Fibroblast of skin of right biceps (primary cell): ENCODE data around the gene ERCC6.

Experiments
- DNase-seq: peaks from one replicate; pipeline ENCODE4 v3.0.0-alpha.2; 2013

The ERCC6 gene

DNA sequence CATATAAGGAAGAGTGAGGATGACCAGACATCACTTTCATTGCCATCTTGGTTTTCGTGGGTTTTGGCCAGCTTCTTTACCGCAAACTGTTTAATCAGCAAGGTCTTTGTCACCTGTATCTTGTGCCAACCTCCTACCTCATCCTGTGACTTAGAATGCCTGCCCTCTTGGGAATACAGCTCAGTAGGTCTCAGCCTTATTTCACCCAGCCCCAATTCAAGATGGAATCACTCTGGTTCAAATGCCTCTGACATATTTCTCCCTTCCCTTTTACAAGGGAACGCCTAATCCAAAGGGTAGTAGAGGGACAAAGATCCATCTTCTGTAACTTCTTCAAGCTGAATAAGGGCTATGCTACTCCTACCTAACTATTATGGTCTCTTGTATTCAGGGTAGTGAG lies 4.7 kb upstream of the ERCC6 start:
- DNase-seq, result no peak

DNA sequence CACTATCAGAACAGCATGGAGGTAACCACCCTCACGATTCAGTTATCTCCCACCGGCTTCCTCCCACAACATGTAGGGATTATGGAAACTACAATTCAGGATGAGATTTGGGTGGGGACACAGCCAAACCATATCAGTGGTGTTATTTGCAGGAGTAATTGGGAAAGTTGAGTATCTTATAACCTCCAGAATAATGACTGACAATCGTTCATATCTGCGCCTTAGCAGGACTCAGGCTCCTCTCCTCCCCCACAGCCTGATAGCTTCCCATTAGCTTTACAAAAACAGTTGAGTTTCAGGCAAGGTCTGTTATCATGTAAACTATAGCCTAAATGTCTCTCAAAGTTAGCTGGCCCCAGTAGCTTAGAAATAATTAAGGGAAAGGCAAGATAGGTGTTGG lies 3.4 kb upstream of the ERCC6 start:
- no peak for DNase-seq

DNA sequence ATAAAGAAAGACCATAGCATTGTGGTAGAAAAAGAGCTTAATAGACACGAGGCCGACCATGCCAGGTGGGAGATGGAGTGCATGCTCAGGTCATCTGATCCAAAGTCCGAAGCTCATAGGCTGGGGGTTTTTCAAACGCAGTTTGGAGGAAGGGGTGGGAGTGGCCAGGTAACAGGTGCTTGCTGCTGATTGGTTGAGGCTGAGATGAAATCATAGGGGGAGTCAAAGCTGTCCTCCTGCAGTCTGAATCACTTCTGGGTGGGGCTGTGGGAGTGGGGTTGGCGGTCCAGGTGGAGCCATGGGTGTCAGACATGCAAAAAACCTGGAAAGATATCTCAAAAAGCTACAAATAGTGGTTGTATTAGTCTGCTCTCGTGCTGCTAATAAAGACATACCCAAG lies 2.8 kb upstream of the ERCC6 start:
- no peak for DNase-seq

DNA sequence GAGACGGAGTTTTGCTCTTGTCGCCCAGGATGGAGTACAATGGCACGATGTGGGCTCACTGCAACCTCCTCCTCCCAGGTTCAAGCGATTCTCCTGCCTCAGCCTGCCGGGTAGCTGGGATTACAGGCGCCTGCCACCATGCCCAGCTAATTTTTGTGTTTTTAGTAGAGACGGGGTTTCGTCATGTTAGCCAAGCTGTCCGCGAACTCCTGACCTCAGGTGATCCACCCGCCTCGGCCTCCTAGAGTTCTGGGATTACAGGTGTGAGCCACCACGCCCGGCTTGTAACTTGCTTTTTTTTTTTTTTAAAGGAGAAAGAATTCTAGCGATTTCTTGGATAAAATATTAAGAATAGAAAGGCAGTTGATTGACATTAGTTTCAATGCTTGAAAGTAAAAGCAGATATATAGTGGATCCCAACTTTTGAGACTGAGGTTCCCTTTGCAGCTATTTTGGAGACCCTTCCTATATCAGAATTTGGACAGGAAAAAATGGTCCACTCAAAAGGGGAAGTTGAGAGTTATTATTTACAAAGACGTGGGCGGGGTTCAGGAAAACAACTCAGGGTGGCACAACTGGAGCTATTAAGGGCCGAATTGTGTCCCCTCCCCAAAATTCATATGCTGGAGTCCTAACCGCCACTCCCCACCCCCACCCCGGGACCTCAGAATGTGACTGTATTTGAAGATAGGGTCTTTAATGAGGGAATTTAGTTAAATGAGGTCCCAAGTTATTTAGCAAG lies 1.3 kb upstream of the ERCC6 start:
- no peak for DNase-seq

DNA sequence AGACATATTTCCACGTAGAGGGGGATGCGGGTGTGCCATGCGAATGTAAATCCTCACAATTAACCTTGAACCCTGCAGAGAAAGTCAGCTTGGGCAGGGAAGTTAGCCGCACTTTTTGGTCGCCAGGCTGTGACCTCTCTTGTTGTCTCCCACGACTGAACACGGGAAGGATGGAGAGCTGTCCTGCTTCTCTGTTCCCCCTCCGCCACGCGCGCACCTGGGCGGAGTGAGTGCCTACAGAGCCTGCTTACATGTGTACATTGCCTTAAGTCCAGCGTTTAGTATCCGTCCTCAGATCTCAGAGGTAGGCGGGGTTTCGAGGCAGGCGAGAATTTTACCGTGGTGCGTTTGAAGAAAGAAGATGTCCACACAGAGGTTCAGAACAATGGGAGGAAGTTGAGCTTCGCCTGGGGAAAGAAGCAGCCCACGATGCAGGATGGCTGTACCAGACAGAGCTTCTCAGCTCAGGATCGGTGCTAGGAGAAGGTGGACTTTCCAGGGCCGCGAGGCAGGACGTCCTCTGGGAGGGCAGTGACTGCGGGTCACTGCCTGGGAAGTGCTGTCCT lies 482 bp upstream of the ERCC6 start:
- peak; percentile 43 for DNase-seq

DNA sequence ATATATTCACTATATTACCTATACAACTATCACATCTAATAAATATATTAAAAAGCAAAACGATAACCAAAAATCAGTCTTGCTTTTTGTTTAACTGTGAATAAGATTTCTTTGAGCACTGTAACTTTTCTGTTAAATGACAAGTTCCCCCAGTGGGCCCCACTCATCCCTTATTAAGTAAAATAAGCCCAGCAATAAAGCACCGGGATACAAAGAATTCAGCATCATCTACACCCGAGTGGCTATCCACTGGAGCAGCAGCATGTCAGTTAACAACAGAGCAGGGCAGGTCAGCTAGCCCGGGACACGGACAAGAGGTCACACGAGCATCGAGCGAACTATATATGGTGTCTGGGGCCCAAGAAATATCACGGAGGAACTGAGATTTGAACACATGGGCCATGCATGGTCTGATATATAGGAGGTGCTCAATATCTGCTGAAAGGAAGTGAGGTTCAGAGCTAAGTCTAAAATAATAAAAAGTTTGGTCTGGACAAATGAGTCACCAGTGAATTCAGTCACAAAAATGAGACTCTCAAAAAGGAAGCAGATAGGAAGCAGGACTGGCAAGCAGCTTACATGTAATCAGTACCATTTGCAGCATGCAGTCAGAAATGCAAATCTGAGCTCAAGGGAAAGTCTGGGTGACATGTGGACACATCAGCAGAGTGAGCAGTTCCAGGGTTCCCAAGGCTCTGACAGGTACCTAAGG lies 4.1 kb downstream of the ERCC6 start:
- DNase-seq, result peak; percentile 80

DNA sequence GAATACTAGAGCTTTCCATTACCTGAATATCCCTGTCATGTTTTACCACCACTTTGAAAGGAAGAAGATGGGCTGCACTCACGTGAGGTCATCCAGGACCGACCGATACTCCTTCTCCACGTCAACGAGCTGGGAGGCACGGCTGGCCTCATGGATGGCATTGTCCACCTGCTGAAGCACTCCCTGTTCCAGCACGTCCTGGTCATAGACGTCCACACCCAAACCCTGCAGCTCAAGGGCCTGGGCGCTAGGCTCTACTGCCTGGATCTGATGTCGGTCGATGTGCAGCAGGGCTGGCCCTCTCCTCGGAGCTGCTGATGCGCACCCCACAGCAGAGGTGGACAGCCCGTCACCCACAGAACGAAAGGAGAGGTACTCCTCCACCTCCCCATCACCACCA lies 6.5 kb downstream of the ERCC6 start:
- DNase-seq, result no peak

DNA sequence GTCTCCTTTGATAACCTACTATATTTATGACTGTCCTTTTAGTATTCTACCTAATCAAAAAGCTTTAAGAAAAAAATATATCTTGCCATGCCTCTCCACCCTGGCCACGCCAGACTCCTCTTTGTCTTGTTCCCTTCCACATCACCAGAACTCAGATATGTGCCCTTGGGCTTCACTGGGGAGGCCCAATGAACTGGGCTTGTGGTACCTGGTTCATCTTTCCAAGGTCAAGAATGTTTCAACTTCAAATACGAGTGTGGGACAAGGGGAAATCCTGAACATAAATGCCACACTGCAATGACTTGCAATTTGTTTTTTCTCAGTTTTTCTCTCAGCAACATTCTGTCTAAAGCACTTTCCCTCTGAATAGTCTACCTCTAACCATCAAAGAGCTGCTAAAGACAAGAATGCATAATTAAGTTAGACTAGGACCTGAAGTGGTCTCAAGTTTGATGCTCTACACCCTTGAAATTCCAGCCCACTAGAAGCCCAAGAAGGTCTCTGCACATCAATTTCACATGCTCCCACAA lies 9.9 kb downstream of the ERCC6 start:
- DNase-seq, result no peak

DNA sequence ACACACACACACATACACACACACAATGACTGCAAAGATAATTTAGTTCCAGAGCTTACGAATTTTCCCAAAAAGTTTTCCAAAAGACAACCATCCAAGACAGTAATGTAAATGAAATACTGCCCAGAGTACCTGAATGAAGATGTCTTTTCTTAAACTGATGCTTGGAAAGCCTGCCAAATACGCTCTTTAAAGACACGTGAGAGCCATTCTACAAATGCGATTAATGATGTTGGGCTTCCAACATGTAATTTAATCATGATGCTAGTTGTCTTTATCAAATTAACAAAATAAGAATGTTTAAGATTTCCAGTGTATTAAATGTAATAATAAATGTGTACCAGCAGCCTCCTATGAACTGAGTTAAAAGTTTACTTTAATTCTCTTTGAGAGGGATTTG lies 11.1 kb downstream of the ERCC6 start:
- DNase-seq, result no peak

DNA sequence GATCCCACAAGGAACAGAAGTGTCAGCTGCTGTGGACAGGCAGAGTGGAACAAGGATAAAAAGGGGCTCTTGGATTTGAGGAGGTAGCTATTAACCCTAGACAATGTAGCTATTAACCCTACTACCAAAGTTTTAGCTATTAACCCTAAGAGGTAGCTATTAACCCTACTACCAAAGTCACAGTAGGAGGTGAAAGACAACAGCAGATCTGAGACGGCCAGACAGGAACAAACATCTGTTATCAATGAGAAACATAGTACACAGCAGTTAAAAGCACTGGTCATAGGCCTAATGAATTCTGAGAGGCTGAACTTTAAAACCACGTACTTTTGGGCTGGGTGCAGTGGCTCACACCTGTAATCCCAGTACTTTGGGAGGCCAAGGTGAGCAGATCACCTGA lies 11.9 kb downstream of the ERCC6 start:
- DNase-seq, result no peak

DNA sequence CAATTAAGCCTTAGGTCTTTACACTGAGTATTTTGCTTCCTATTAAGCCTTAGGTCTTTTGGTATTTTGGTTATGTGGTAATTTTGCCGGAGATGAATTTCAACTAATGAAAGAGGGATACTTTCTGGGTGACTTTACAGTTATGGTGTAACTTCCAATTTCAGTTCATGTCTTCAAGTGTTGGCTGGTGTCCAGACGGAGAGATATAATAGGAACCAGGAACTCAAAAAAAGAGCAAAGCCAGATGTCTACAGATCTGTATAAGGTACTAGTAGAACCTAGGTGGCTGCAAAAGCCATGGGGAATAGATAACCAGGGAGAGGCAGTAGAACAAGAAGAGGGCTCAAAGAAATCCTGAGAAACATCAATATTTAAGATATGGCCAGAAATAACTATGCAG lies 12.3 kb downstream of the ERCC6 start:
- peak; percentile 53 for DNase-seq

DNA sequence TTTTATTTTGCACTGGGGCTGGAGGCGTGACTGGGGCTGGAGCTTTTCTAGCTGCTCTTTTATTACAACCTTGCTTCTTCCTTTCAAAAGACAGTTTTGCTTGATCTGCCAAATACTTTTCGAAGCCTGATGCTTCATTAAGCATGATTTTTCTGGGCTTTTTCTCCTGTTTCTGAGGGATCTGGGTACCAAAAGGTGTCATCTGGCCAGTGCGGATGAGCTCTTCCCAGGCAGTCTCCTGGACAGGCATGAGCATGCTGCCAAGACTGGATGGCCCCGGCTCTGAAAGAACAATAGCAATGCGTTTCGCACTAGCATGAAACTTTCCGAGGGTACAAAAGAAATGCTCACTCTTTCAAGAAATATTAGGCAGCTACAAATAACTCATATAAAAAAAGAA lies 14.4 kb downstream of the ERCC6 start:
- no peak for DNase-seq

DNA sequence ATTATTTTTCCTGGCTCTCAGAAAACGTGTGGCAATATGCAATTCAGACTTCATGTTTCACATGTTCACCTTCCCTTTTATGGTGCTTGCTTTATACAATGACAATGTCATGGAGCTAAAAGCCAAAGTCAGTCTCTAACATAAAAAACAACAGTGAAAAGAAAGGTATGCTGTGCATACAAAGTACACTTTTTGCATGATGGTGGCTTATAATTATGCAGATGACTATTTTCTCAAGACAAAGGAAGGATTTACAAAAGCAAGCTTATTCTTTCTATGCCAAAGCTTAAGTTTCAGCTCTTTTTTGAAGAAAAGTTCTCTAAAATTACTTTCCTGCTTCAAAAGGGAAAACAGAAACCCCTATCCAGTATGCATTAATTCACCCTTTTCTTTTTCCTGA lies 15.6 kb downstream of the ERCC6 start:
- DNase-seq, result no peak

DNA sequence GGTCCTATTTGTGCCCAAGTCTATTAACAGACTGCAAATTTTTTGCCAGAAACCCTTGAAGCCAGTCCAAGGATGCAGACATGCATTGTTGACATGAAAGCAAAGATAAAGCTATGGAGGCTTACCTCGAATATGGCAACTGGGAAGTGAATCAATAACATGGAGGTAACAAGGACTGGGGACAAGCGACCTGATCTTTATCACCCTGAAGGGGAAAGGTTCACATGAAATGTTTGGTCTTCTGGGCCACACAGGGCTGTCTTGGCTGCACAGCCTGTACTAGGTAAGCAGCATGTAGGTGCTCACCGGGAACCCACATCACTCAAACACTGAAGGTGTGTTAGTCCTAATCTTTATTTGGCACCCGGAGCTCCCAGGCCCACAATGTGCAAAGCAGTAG lies 17.9 kb downstream of the ERCC6 start:
- DNase-seq, result no peak

DNA sequence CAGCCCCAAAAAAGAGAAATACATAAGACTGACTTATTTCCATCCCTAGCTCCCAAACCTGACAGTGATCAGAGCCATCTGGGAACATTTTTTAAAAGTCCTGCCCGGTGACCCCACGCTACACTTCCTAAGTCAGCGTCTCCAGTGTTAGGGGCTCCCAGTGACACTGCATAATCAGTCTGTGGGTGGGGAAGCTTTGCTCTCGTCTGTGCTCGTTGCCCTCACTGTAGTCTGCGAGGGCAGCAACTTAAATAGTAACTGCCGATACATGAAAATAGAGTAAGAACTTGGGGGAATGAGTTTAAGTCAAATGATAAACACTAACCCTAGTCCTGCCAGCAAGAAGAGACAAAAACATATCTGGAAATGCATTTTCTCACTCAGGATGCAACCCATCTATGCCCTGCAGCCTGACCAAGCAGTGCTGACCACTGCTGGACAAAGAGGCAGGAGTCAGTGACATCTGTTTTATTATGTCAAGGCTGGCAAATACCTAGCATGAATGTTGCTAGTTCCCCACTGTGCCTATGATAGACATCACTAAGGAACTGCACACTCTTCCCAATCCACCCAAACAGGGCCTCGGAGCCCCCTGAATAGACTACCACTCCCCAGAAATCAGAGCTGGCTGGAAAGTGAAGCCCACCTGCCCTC lies 18.7 kb downstream of the ERCC6 start:
- DNase-seq, result no peak

DNA sequence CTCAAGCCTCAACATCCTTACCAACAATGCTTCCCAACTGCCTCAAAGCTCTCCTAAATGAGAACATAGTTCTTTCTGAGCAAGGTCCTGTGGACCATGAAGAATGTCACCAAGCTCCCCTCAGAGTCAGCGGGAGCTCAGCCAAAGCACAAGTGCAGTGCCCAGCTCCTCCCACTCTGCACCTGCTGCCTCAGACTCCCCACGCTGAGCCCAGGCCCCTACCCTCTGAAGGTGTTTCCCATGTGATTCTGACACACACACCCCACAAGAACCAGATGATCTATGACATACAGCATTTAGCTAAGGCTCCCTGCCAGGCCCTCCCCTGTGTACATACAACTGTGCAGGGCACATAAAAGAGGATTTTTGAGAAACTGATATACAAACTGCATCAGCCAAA lies 19.2 kb downstream of the ERCC6 start:
- no peak for DNase-seq

DNA sequence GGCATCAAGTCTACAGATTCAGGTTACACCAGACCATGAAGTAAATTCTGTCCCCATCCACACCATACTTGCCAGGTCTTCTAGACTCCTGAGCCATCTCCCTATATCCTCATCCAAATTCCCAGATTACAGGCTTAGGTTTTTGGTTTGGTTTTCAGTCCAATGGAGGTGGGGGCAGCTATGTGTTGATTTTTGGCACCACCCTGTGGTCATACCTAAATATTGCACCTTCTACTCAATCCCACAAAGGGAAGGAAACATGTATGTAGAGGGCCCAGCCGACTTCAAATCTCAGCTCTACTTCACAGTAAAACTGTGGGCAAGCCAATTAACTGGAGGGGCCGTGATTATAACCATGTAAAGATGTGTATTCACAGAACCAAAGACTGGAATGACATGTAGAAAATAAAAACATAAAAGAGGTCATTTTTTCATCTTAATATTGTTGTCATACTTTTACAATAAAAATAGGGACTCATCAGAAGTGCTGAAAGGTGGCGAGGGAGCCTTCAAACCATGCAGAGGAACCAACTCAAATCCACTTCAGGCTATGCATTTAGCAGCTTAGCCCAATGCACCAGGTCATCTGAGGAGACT lies 19.8 kb downstream of the ERCC6 start:
- DNase-seq, result peak; percentile 43

DNA sequence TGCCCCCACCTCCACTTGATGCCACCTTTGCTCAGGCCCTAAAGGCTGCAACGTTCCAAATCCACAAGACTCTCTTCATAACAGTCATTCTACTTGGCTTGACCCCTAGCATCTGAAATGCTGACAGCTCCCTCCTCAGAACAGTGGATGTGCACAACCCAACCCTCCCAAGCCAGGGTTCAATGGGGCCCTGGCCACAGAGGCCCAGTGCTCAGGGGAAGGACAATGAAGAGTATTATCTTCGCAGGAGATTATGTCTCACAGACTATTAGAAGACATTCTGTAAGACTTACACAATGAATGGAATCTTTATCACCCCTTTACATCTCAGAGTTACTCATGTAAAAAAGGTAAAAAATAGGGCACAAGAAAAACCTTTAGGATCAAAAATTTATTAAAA lies 20.4 kb downstream of the ERCC6 start:
- DNase-seq, result no peak

DNA sequence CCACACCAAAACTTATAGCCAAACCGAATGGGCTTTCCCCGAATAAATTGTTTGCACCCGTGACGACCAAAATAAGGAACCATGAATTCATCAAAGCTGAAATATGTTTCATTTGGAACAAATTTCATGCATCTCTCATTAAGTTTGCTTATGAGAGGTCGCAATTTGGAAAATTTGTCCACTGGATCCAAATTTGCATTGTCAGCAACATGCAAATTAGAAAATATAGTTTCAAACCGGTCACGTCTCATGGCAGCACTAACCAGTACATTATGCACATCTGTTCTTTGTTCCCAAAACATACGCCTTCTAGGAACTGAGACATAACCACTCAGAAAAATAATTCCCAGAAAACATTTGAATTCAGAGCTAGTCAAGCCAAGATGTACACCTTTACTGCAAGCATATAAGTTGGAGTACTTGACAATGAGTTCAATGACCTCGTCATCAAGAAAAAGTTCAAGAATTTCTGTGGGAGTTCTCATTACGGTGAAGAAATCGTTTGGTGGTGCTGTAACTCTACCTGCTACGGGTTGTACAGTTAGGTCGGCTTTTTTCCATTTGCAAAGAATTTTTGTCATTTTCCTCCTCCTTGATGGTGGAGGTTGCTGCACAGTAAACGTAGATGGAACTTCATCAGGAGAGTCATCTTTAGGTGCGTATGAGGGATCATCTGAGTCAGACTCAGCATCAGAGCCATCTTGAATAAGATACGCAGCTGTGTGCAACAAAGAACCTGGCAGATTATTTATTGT lies 22.5 kb downstream of the ERCC6 start:
- DNase-seq, result no peak

DNA sequence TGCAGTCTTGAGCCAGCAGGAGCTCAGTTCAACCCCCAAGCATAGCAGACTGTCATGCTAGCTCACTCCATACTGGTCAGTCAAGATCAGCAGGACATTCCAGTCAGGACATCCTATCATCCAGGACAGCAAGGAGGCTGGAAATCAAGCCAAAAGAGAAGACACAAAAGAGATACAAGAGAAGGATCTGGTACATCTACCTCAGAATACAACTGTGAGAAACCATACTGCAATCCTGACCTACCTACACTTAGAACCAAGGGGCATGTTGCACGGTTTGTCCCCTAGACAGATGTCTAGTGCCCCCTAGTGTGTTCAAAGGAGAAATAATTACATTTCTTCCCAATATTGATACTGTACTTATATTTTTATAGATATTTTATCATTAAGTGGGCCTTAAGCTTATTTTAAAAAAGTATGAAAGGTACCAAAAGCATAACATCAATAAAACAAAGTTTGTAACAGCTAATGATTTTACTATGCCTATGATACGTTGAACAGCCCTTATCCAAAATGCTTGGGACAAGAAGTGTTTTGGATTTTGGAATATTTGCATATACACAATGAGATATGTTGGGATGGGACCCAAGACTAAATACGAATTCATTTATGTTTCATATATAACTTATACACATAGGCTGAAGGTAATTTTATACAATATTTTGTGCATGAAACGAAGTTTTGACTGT lies 26.7 kb downstream of the ERCC6 start:
- DNase-seq, result peak; percentile 35

DNA sequence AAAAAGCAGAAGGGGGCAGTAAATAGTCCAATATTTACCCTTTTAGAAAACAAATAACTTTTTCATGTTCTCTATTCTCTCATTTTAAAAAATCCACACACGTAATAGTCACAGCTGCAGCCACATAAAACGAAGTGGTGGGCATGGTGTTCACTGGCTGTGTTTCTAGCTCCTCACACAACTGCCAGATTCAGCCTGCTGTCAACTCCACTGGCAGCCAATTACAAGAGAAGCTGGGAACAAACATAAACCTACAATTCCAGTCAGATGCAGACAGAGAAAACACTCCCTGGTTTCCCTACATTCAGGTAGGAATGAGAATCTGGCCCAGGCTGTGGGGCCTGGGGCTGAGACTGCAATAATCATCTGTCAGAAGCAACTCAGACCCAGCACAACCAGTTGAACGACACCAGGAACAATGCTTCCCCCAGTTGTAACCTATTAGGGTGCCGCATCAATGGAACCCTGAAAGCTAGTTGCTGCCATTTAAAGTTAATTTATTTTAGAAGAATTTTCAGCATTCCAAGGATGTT lies 29.1 kb downstream of the ERCC6 start:
- DNase-seq, result no peak

DNA sequence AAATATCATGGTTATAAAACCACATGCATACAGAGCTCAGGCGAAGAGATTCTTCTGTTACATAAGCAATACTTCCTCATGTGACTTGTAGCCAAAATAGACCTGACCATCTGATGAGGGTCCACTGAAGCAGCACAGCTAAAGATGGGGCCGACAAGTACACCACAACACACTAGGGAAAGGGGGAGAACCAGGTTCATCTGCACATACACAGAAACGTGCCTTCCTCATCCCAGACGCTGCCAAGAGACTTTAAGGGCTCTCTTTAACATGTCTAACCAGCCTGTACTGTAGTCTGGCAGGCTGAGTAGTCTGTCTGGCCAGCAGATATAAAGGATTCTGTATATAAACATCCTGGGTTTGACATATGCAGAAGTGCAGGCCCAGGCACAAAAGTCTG lies 30.3 kb downstream of the ERCC6 start:
- DNase-seq, result no peak
